Osteocyte (in vitro differentiated cells): ENCODE measurements around the gene FOXN3. TPM values are rescaled to one million over a fixed set of nuclear protein-coding genes. Genes with fewer than 3 reads are reported as not detected.
A peak's percentile ranks its signal among the peaks of the same experiment; 100 is the strongest.

ENCODE experiments used
- DNase-seq: peaks from one replicate; pipeline ENCODE4 v3.0.0; 2021; ENCODE audit warnings: mixed read lengths; ENCODE audit not compliant: unreplicated experiment; ENCODE audit errors: extremely low spot score
- H3K27ac Mint-ChIP-seq: one replicate; pipeline ENCODE4 v1.8.0; 2021; ENCODE audit warnings: mild to moderate bottlenecking, mixed read lengths; ENCODE audit not compliant: unreplicated experiment
- H3K27me3 Mint-ChIP-seq: one replicate; pipeline ENCODE4 v1.8.0; 2021; ENCODE audit warnings: mixed read lengths; ENCODE audit not compliant: unreplicated experiment
- H3K36me3 Mint-ChIP-seq: one replicate; pipeline ENCODE4 v1.8.0; 2021; ENCODE audit warnings: mixed read lengths; ENCODE audit not compliant: unreplicated experiment
- H3K4me1 Mint-ChIP-seq: one replicate; pipeline ENCODE4 v1.8.0; 2021; ENCODE audit warnings: mixed read lengths; ENCODE audit not compliant: unreplicated experiment
- H3K4me3 Mint-ChIP-seq: one replicate; pipeline ENCODE4 v1.8.0; 2021; ENCODE audit warnings: mild to moderate bottlenecking, moderate library complexity, mixed read lengths; ENCODE audit not compliant: unreplicated experiment
- H3K9me3 Mint-ChIP-seq: one replicate; pipeline ENCODE4 v1.8.0; 2021; ENCODE audit warnings: mixed read lengths; ENCODE audit not compliant: unreplicated experiment
- CTCF ChIP-seq: fragments of 200-600 bp; sonication (generic); IDR thresholded peaks from 2 replicates; pipeline ENCODE4 v1.5.0; 2021; ENCODE audit warnings: antibody characterized with exemption, mild to moderate bottlenecking, moderate library complexity
- total RNA-seq: library from RNA; stranded (reverse); gene quantifications from 2 replicates; pipeline ENCODE4 v1.2.1, GENCODE V29; 2021

Gene FOXN3
- total RNA-seq, 1 donor from 2014 or later, result 120 TPM

- Mint-ChIP-seq H3K27me3 (no peaks in the 10 kb centered on the region), H3K27ac (no peak overlapping the region), H3K4me1 (peaks cover 54% of the 10 kb centered on the region), H3K36me3 (peaks cover 16% of the 10 kb centered on the region), H3K9me3 (no peaks in the 10 kb centered on the region), H3K4me3 (no peak overlapping the region)
- no peak for TF ChIP-seq CTCF
- DNase-seq, result no peak
Measured at GRCh38 chr14:89243741-89244140, 173.3 kb downstream of the FOXN3 start.

GRCh38 chr14:89243286-89243685, 173.7 kb downstream of the FOXN3 start:
- H3K27ac Mint-ChIP-seq, result no peak overlapping the region
- no peak for TF ChIP-seq CTCF
- peaks cover 51% of the 10 kb centered on the region for H3K4me1 Mint-ChIP-seq
- no peaks in the 10 kb centered on the region for H3K9me3 Mint-ChIP-seq
- no peaks in the 10 kb centered on the region for H3K27me3 Mint-ChIP-seq
- peaks cover 16% of the 10 kb centered on the region for H3K36me3 Mint-ChIP-seq
- H3K4me3 Mint-ChIP-seq, result no peak overlapping the region
- no peak for DNase-seq

- no peak overlapping the region for H3K4me3 Mint-ChIP-seq
- TF ChIP-seq CTCF, result no peak
- H3K27me3 Mint-ChIP-seq, result no peaks in the 10 kb centered on the region
- no peak for DNase-seq
- H3K36me3 Mint-ChIP-seq, result peaks cover 16% of the 10 kb centered on the region
- no peaks in the 10 kb centered on the region for H3K9me3 Mint-ChIP-seq
- peak overlapping the region; percentile 20 for H3K27ac Mint-ChIP-seq
- peaks cover 47% of the 10 kb centered on the region for H3K4me1 Mint-ChIP-seq
Measured at GRCh38 chr14:89242652-89243279, 174.3 kb downstream of the FOXN3 start.

GRCh38 chr14:89241934-89242651, 174.9 kb downstream of the FOXN3 start:
- no peaks in the 10 kb centered on the region for H3K27me3 Mint-ChIP-seq
- peak overlapping the region; percentile 43 for H3K27ac Mint-ChIP-seq
- peaks cover 16% of the 10 kb centered on the region for H3K36me3 Mint-ChIP-seq
- DNase-seq, result no peak
- no peak overlapping the region for H3K4me3 Mint-ChIP-seq
- no peaks in the 10 kb centered on the region for H3K9me3 Mint-ChIP-seq
- peaks cover 50% of the 10 kb centered on the region for H3K4me1 Mint-ChIP-seq
- TF ChIP-seq CTCF, result peak; percentile 22

- H3K27ac Mint-ChIP-seq, result peak overlapping the region; percentile 65
- no peak for TF ChIP-seq CTCF
- H3K4me1 Mint-ChIP-seq, result peaks cover 58% of the 10 kb centered on the region
- no peak overlapping the region for H3K4me3 Mint-ChIP-seq
- no peaks in the 10 kb centered on the region for H3K9me3 Mint-ChIP-seq
- H3K27me3 Mint-ChIP-seq, result no peaks in the 10 kb centered on the region
- H3K36me3 Mint-ChIP-seq, result peaks cover 13% of the 10 kb centered on the region
- DNase-seq, result no peak
Measured at GRCh38 chr14:89241257-89241656, 175.8 kb downstream of the FOXN3 start.
